ENCODE data around the gene CGB7.

The CGB7 gene

GRCh38 chr19:49057636-49058234 is at the start of gene CGB7:
TSS of gene CGB7 (minus strand) at chr19:49057749. CDS start at chr19:49055375, 2,374 bp downstream.
- DNase-seq (ENCODE audit: low read depth), result no peak
- H3K4me3 ChIP-seq (ENCODE audit: low read depth, low read length), result peak within 1 kb of the TSS; percentile 58

GRCh38 chr19:49106648-49107135 is 49.1 kb upstream of the CGB7 start:
- H3K4me3 ChIP-seq (ENCODE audit: low read depth, low read length), result no peak overlapping the region
- DNase-seq (ENCODE audit: low read depth), result no peak

GRCh38 chr19:49104229-49104864 is 46.8 kb upstream of the CGB7 start:
- H3K4me3 ChIP-seq (ENCODE audit: low read depth, low read length), result no peak overlapping the region
- DNase-seq (ENCODE audit: low read depth), result no peak

- H3K4me3 ChIP-seq (ENCODE audit: low read depth, low read length), result no peak overlapping the region
Observed at GRCh38 chr19:49103331-49104085, 46.0 kb upstream of the CGB7 start.

GRCh38 chr19:49102303-49102702 is 44.8 kb upstream of the CGB7 start:
- no peak overlapping the region for H3K4me3 ChIP-seq (ENCODE audit: low read depth, low read length)
- DNase-seq (ENCODE audit: low read depth), result no peak

More at GRCh38 chr19:49103331-49104085, 46.0 kb upstream of the CGB7 start:
- no peak for DNase-seq (ENCODE audit: low read depth)

GRCh38 chr19:49101160-49101559 is 43.6 kb upstream of the CGB7 start:
- no peak for DNase-seq (ENCODE audit: low read depth)

GRCh38 chr19:49098795-49099194 is 41.2 kb upstream of the CGB7 start:
- no peak overlapping the region for H3K4me3 ChIP-seq (ENCODE audit: low read depth, low read length)
- no peak for DNase-seq (ENCODE audit: low read depth)

More at GRCh38 chr19:49101160-49101559, 43.6 kb upstream of the CGB7 start:
- H3K4me3 ChIP-seq (ENCODE audit: low read depth, low read length), result no peak overlapping the region

GRCh38 chr19:49097453-49098288 is 40.1 kb upstream of the CGB7 start:
- DNase-seq (ENCODE audit: low read depth), result no peak
- no peak overlapping the region for H3K4me3 ChIP-seq (ENCODE audit: low read depth, low read length)

GRCh38 chr19:49094505-49095482 is 37.2 kb upstream of the CGB7 start:
- DNase-seq (ENCODE audit: low read depth), result no peak
- no peak overlapping the region for H3K4me3 ChIP-seq (ENCODE audit: low read depth, low read length)

GRCh38 chr19:49092686-49093085 is 35.1 kb upstream of the CGB7 start:
- no peak overlapping the region for H3K4me3 ChIP-seq (ENCODE audit: low read depth, low read length)
- no peak for DNase-seq (ENCODE audit: low read depth)

GRCh38 chr19:49091391-49092038 is 34.0 kb upstream of the CGB7 start:
- H3K4me3 ChIP-seq (ENCODE audit: low read depth, low read length), result no peak overlapping the region
- no peak for DNase-seq (ENCODE audit: low read depth)

GRCh38 chr19:49086296-49086695 is 28.7 kb upstream of the CGB7 start:
- H3K4me3 ChIP-seq (ENCODE audit: low read depth, low read length), result peak overlapping the region; percentile 96
- DNase-seq (ENCODE audit: low read depth), result no peak

GRCh38 chr19:49085868-49086232 is 28.3 kb upstream of the CGB7 start:
- no peak for DNase-seq (ENCODE audit: low read depth)
- H3K4me3 ChIP-seq (ENCODE audit: low read depth, low read length), result peak overlapping the region; percentile 96

- DNase-seq (ENCODE audit: low read depth), result peak; percentile 99
- H3K4me3 ChIP-seq (ENCODE audit: low read depth, low read length), result peak within 1 kb of the TSS; percentile 96
Observed at GRCh38 chr19:49085020-49085867, 27.7 kb upstream of the CGB7 start, which contains the start of gene SNRNP70. TSS of gene SNRNP70 (plus strand) at chr19:49085451. CDS start at chr19:49086415, 964 bp downstream.

GRCh38 chr19:49084206-49085019 is 26.9 kb upstream of the CGB7 start:
- H3K4me3 ChIP-seq (ENCODE audit: low read depth, low read length), result peak overlapping the region; percentile 96
- DNase-seq (ENCODE audit: low read depth), result no peak

GRCh38 chr19:49081273-49081672 is 23.7 kb upstream of the CGB7 start:
- H3K4me3 ChIP-seq (ENCODE audit: low read depth, low read length), result no peak overlapping the region
- no peak for DNase-seq (ENCODE audit: low read depth)
